Stimulated activated CD8-positive, alpha-beta memory T cell treated with anti-CD3 and anti-CD28 coated beads, Interleukin-15, amount 100 ng/mL, for 1 hour (primary cell): ENCODE results near the gene MIR17HG.
"Not testable (repeated sequence)": the region's sequence is repeated elsewhere in the genome, so short reads cannot be mapped to it uniquely, and the experiment has no call there.

ENCODE experiments used
- DNase-seq: peaks from one replicate; pipeline ENCODE4 v3.0.0-alpha.2; 2020; ENCODE audit warnings: low read depth

Gene MIR17HG

DNA sequence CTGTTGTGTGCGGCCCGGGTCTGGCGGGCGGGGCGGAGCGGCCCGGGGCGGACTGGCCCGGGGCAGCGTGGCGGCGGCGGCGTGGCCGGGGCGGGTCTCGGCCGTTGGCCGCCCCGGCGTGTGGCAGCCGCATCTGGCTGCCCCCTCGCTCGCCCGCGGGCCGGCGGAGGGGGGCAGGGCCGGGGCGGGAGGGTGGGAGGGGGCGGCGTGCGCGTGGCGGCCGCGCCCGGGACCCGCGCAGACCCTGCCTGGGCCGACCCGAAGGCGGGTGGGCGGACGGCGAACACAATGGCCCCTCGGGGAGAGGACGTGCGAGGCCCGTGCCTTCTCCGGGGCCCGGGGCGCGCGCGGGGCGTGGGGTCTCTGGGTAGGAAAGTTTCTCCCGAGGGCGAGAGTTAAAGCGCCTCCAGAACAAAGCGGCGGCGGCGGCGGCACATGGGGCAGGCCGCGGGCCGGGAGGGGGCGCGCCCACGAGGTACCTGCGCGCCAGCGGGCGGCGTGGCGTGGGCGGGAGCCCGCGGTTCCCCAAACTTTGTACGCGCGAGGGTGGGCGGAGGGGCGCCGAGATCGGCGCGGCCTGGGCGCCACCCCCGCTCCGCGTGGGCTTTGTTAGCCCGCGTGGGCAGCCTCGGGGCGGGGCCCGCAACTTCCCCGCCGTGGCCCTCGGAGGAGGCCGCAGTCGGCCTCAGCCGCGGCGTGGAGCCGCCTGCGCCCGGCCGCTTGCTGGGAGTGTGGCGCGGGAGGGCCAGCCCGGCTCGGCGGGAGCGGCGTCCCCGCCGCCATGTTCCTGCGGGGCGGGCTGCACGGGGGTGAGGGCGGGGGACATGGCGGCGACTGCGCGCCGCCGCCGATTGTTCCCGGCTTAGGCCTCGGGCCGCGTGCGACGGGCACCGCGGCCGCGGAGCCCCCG lies 764 bp downstream of the MIR17HG start:
- peak; percentile 35 for DNase-seq

DNA sequence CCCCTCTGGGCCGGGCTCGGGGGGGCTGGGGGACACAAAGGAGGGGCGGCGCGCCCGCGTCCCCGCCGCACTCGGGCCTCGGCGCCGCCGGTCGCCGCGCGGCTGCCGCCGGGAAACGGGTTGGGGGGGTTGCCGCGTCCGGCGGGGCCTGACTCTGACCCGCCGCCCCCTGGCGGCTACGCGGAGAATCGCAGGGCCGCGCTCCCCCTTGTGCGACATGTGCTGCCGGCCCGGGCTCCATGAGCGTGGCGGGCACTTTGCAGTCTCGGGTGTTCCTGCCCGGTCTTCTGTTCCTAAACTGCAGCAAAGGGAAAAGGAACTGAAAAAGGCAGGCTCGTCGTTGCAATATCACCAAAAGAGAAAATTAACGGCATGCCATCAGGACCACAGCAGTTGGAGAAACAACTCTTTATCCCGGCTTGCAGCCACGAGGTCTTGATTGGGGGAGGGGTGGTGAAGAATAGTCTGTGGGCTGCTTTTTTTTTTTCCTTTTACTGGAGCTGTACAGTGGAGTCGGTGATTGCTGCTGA lies 1.5 kb downstream of the MIR17HG start:
- DNase-seq = peak; percentile 90

DNA sequence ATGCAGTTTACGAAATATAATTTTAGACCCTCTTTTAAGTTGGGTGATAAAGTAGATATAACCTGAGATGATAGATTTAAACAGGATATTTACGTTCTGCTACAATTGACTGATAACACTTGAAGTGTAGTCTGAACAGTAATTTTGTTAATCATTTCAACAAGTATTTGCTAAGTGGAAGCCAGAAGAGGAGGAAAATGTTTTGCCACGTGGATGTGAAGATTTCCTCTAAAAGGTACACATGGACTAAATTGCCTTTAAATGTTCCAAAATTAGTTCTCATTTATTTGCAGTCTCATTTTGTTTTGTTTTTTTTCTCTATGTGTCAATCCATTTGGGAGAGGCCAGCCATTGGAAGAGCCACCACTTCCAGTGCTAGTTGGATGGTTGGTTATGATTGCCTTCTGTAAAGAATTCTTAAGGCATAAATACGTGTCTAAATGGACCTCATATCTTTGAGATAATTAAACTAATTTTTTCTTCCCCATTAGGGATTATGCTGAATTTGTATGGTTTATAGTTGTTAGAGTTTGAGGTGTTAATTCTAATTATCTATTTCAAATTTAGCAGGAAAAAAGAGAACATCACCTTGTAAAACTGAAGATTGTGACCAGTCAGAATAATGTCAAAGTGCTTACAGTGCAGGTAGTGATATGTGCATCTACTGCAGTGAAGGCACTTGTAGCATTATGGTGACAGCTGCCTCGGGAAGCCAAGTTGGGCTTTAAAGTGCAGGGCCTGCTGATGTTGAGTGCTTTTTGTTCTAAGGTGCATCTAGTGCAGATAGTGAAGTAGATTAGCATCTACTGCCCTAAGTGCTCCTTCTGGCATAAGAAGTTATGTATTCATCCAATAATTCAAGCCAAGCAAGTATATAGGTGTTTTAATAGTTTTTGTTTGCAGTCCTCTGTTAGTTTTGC lies 2.8 kb downstream of the MIR17HG start:
- DNase-seq = no peak

DNA sequence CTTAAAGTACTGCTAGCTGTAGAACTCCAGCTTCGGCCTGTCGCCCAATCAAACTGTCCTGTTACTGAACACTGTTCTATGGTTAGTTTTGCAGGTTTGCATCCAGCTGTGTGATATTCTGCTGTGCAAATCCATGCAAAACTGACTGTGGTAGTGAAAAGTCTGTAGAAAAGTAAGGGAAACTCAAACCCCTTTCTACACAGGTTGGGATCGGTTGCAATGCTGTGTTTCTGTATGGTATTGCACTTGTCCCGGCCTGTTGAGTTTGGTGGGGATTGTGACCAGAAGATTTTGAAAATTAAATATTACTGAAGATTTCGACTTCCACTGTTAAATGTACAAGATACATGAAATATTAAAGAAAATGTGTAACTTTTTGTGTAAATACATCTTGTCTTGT lies 3.6 kb downstream of the MIR17HG start:
- DNase-seq = no peak

- no peak for DNase-seq
Measured at GRCh38 chr13:91351980-91352379, 4.5 kb downstream of the MIR17HG start.

- DNase-seq = not testable (repeated sequence)
Measured at GRCh38 chr13:91352891-91353290, 5.4 kb downstream of the MIR17HG start.

GRCh38 chr13:91353494-91353893 lies 6.0 kb downstream of the MIR17HG start:
- no peak for DNase-seq

- DNase-seq = no peak
Measured at GRCh38 chr13:91355099-91355825, 7.8 kb downstream of the MIR17HG start.

GRCh38 chr13:91355826-91356710 lies 8.6 kb downstream of the MIR17HG start:
- no peak for DNase-seq

DNA sequence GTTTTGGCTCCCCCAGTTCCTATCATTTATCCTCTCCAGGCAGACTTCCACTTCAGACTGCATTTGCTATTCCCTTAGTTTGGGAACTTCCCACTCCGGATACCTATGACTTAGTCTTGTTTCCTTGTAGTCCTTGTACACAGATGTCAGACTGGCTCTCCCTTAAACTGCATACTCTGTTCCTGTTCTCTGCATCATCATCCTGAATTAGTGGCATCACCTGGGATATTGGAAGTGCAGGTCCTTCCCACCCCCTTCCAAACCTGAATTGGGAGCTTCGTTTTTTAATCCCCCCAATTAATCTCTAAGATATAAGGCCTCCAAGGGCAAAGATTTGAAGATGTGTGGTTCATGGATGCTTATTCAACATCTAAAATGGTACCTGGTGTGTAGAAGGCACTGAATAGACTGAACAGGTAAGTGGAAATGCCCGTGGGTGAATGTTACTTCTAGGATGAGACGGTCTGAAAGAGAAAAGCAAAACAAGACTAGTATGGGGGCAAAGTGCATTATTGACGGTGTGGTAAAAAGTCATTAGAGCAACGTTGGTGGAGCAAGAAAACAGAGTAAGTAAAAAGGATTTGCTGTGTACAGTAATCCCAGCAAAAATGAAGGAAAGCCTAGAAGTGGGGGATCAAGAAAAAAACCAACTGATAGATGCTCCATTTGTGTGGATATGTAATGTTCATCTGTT lies 9.6 kb downstream of the MIR17HG start:
- no peak for DNase-seq

GRCh38 chr13:91357613-91358386 lies 10.3 kb downstream of the MIR17HG start:
- DNase-seq = no peak

GRCh38 chr13:91358387-91358782 lies 10.9 kb downstream of the MIR17HG start:
- DNase-seq = no peak

DNA sequence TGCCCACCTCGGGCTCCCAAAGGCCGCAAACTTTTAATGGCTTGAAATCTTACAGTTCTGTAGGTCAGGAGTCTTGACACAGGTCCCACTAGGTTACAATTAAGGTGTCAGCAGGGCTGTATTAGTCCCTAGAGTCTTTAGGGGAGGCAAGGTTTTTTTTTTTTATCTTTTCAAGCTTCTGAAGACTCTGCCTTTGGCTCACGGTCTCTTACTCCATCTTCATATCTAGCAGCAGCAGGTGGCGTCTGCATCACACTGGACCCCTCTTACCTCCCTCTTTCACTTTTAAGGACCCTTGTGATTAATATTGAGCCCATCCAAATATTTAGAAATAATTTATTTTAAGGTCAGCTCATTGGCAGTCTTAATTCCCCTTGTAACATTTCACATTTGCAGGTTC lies 11.6 kb downstream of the MIR17HG start:
- DNase-seq = no peak

- no peak for DNase-seq
Measured at GRCh38 chr13:91359631-91360030, 12.1 kb downstream of the MIR17HG start.

GRCh38 chr13:91360246-91360751 lies 12.8 kb downstream of the MIR17HG start:
- DNase-seq = no peak

- no peak for DNase-seq
Measured at GRCh38 chr13:91361755-91362271, 14.3 kb downstream of the MIR17HG start.

DNA sequence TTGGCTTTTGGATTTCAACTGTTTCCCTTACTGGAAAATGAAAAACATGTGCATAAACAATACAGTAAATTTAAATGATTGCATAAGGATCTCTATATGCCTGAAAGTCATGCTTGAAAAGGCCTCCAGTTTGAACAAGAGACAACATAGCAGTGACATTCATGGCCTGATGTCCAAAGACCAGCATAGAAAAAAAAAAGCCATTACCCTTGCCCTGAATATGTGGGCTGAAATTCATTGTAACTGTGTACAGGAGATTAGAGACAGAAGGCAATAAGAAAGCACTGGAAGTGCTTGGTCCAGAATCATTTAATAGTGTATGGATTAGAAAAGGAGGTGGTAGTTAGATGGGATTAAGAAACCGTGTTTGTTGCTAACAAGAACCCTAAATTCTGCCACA lies 15.4 kb downstream of the MIR17HG start:
- no peak for DNase-seq

GRCh38 chr13:91368101-91368500 lies 20.6 kb downstream of the MIR17HG start:
- DNase-seq = no peak
